ENCODE results near the gene ALG2.

The ALG2 gene, protein sequence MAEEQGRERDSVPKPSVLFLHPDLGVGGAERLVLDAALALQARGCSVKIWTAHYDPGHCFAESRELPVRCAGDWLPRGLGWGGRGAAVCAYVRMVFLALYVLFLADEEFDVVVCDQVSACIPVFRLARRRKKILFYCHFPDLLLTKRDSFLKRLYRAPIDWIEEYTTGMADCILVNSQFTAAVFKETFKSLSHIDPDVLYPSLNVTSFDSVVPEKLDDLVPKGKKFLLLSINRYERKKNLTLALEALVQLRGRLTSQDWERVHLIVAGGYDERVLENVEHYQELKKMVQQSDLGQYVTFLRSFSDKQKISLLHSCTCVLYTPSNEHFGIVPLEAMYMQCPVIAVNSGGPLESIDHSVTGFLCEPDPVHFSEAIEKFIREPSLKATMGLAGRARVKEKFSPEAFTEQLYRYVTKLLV

GRCh38 chr9:99221621-99222415 lies at the start of gene ALG2, which contains the start of gene SEC61B:
Gene ALG2 (minus strand): TSS chr9:99221942. CDS start chr9:99221894, 48 bp downstream.
Gene SEC61B (plus strand): TSS chr9:99222282. CDS start chr9:99222364, 82 bp downstream.
- peak; percentile 91 for DNase-seq

GRCh38 chr9:99270491-99270890 lies 48.7 kb upstream of the ALG2 start:
- no peak for DNase-seq

- no peak for DNase-seq
These were observed 47.7 kb upstream of the ALG2 start for GRCh38 chr9:99269416-99269815.

DNA sequence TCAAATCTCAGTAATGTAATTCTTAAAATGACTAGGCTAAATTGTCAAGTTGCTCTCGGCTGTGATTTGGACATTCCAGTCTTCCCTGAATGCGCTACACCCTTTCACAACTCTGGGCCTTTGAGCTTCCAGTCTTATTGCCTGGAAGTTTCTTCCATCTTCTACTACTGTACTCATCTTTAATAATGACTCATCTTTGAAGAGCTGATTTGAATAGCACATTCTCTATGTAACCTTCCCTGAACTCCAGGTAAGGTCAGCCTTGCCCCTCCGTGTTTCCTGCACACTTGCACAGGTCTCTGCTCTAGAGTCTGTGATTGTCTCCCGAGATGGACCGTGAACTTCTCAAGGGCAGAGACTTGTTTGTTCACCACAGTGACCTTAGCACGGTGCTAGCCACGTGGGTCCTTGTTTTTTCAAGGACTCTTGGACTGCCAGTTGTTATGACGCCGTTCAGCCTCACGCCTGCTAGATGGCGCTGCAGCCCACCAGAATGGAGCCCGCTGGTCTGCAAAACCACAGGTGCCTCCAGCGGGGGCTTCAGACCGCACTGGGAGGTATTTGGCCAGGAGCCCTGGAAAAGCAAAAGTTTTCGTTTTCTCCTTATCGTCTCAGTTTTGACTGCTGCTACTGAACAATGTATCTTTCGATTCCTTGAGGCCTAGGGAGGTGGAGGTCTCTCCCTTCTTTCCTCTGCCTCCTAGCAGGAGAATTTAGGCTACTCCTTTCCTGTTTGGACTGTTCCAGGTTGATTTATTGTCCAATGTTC lies 44.7 kb upstream of the ALG2 start:
- DNase-seq: no peak

GRCh38 chr9:99265691-99266090 lies 43.9 kb upstream of the ALG2 start:
- DNase-seq: no peak

GRCh38 chr9:99264070-99264680 lies 42.4 kb upstream of the ALG2 start:
- no peak for DNase-seq

- no peak for DNase-seq
These were observed 41.2 kb upstream of the ALG2 start for GRCh38 chr9:99262949-99263418.

GRCh38 chr9:99261923-99262322 lies 40.2 kb upstream of the ALG2 start:
- no peak for DNase-seq

DNA sequence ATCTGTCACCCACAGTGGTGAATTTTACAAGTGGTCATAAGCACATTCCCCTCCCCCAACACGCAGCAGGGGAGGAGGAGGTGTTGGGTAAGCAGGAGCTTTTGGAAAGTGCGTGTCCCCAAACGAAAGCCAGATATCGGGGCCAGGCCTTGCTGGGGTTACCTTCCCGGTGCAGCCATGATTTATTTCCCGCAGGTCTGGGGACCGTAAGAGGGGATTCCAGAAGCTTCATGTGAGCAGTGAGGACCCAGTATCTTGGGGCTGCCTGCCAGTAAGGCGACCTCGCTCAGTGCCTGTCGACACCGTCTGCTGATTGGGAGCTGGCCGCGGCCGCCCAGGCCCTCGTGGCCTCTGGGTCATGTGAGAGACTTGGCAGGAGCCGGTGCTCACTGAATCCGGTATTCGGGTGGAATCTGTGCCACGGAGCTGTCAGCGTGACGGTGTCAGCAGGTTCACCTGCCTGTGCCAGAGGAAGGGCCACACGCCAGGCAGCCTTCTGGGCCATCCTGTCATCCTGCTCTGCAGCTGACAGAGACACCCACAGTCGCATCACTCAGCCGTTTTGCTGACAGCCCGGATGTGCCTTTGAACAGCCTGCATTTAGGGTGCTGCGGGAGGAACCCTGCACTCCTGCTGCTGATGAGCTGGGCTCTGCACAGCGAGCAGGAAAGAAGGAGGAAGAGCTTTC lies 37.6 kb upstream of the ALG2 start:
- DNase-seq: no peak

DNA sequence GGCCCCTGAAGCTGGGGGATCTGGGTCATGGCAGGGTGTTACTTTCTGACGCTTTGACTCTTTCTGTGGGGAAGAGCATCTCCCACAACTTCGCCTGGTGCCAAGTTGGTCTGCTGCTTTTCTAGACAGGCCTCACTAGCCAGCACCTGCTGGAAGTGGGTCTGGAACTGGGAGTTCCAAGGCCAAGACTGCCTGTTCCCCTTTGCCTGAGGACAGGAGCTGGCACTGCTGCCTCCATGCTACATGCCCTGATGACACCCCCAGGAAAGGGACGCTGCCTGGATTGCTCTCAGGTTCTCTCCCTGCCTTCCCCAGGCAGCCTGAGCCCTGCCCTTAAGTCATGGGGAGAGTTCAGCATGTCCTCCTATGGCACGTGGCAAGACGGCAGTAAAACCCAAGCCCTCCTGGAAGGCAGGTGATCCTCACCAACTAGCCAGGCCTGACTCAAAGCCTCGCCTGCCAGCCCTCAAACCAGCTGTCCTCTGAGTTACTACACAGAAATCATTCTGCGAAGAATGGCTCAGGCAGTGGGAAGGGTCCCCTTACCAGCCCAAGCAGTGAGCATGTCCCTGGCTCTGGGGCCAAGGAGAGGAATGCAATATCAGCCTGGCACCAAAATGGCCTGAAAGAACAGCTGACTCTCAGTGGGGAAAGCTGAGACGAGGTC lies 36.1 kb upstream of the ALG2 start:
- no peak for DNase-seq

GRCh38 chr9:99255651-99256050 lies 33.9 kb upstream of the ALG2 start:
- DNase-seq: no peak

GRCh38 chr9:99253772-99254431 lies 32.2 kb upstream of the ALG2 start:
- no peak for DNase-seq

GRCh38 chr9:99253134-99253533 lies 31.4 kb upstream of the ALG2 start:
- no peak for DNase-seq

- DNase-seq: no peak
These were observed 29.4 kb upstream of the ALG2 start for GRCh38 chr9:99251157-99251556.

DNA sequence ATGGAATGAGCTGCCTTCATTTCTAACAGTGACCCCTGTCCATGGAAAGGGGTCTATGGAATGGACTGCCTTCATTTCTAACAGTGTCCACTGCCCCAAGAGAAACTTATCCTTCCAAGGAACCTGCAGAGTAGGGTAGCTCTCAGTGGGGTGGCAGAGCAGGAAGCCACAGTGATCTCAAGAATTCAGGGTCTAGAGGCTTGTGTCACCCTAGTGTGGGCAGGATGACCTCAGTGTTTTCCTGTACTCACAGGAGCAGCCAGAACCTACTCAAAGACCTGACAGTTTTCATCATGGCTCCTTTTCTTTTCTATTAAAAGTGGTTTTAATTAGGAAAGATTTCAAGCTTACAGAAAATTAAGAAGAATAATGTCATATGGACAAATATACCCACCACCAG lies 27.9 kb upstream of the ALG2 start:
- DNase-seq: no peak

GRCh38 chr9:99244344-99245260 lies 22.9 kb upstream of the ALG2 start:
- no peak for DNase-seq

DNA sequence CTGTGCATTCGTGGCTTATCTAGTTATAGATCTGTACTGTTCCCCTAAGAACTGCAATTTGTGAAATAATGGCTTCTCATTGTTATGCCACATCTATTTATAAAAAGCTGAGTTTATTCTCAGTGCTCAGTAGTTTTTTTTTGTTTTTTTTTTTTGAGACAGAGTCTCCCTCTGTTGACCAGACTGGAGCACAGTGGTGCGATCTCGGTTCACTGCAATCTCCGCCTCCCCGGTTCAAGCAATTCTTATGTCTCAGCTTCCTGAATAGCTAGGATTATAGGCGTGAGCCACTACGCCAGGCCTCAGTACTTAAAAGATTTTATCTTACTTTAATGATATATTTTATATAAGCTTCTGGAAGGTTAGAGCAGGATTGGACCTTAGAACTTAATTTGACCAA lies 19.4 kb upstream of the ALG2 start:
- DNase-seq: no peak

- DNase-seq: no peak
These were observed 17.8 kb upstream of the ALG2 start for GRCh38 chr9:99239341-99240060.

DNA sequence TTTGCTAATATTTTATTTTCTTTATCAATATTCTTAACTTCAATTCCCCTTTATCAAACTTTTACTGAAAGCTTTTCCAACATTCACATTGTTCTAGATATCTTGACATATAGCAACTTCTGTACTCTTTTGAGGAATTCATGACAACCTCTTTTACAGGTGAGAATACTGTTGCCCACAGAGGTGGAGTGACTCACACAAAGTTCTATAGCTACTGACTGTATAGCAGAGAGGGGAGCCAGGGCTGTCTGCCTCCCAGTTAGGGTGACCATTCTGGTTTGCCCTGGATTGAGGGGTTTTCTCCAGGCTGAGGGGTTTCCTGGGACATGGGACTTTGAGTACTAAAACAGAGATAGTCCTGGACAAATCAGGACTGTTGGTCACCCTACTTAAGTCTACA lies 16.6 kb upstream of the ALG2 start:
- DNase-seq: no peak

All from GF-D8 (cell line).